Measurements from ENCODE around the gene PDE8B. TPM values are rescaled to one million over a fixed set of nuclear protein-coding genes. Genes with fewer than 3 reads are reported as not detected.

PDE8B gene
- total RNA-seq, 1 donor: not detected

DNA sequence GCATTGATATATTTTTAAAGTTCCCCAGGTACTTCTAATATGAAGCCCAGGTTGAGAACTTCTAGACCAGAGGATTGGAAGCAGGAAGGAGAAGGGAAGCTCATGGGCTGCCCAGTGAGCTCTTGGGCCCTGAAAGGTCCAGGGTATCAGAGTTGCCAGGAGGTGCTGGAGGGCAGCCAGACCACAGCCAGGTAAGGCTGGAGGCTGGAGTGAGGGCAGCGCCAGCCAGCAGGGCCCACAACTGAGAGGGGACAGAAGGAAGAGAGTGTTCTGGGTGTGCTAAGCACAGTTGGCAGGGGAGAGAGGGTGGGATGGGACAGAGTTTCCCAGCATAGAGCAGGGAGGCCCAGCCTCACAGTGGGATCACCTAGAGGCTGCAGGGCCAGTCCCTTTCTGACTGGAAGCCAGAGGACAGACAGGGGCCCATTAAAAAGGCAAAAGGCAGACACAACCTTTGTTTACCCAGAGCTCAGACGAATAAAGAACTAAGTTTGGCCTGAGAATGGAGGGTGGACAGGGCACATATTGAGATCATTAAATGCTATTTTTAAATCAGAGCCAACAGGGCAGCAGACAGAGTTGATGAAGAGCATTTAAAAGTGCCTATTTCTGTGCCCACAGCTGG lies 94.9 kb downstream of the PDE8B start:
- DNase-seq (ENCODE audit: low read depth): no peak
- H3K4me3 ChIP-seq (ENCODE audit: low read depth, low read length): no peak overlapping the region
- TF ChIP-seq, protein P1, sequence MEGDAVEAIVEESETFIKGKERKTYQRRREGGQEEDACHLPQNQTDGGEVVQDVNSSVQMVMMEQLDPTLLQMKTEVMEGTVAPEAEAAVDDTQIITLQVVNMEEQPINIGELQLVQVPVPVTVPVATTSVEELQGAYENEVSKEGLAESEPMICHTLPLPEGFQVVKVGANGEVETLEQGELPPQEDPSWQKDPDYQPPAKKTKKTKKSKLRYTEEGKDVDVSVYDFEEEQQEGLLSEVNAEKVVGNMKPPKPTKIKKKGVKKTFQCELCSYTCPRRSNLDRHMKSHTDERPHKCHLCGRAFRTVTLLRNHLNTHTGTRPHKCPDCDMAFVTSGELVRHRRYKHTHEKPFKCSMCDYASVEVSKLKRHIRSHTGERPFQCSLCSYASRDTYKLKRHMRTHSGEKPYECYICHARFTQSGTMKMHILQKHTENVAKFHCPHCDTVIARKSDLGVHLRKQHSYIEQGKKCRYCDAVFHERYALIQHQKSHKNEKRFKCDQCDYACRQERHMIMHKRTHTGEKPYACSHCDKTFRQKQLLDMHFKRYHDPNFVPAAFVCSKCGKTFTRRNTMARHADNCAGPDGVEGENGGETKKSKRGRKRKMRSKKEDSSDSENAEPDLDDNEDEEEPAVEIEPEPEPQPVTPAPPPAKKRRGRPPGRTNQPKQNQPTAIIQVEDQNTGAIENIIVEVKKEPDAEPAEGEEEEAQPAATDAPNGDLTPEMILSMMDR (IDR thresholded peaks at IDR 0.05; ENCODE audit: insufficient read depth, low read length): no peak

DNA sequence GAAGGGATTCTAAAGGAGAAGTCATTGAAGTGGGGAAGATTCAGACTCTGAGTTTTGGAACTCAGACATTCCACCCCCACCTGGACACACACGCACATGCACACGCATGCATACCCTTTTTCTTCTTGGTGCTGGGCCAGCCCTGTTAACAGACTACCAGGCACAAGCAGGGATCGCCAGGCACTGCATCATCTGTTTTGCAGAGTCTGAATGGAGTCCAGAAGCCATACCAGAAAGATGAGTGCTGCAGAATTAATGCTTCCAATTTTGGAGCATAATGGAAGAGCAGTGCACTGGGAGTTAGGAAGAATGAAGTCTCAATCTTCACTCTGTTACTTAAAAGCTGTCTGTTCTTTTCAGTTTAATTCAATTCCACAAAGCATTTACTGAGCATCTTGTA lies 95.5 kb downstream of the PDE8B start:
- no peak overlapping the region for H3K4me3 ChIP-seq (ENCODE audit: low read depth, low read length)
- TF ChIP-seq, protein P1 (IDR thresholded peaks at IDR 0.05; ENCODE audit: insufficient read depth, low read length): no peak
- peak; percentile 37 for DNase-seq (ENCODE audit: low read depth)

DNA sequence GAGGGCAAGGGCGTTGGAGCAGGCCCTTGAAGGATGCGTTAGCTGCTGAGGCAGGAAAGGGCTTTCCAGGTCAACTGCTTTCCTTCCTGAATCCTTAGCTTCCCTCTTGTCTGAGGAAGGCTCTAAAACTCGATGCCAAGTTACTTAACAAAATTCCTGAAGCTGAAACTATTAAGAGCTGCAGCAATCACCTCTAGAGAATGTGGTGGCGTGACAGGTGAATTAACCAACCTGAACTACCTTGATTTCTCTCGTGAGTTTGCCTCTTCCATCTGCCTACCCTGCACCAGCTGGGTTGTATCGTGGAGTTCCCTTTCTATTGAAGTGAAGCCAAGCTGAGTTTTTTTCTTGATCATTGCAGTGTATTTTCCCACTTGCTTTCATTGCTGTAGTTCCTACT lies 96.1 kb downstream of the PDE8B start:
- no peak overlapping the region for H3K4me3 ChIP-seq (ENCODE audit: low read depth, low read length)
- DNase-seq (ENCODE audit: low read depth): no peak
- TF ChIP-seq, protein P1 (IDR thresholded peaks at IDR 0.05; ENCODE audit: insufficient read depth, low read length): no peak

DNA sequence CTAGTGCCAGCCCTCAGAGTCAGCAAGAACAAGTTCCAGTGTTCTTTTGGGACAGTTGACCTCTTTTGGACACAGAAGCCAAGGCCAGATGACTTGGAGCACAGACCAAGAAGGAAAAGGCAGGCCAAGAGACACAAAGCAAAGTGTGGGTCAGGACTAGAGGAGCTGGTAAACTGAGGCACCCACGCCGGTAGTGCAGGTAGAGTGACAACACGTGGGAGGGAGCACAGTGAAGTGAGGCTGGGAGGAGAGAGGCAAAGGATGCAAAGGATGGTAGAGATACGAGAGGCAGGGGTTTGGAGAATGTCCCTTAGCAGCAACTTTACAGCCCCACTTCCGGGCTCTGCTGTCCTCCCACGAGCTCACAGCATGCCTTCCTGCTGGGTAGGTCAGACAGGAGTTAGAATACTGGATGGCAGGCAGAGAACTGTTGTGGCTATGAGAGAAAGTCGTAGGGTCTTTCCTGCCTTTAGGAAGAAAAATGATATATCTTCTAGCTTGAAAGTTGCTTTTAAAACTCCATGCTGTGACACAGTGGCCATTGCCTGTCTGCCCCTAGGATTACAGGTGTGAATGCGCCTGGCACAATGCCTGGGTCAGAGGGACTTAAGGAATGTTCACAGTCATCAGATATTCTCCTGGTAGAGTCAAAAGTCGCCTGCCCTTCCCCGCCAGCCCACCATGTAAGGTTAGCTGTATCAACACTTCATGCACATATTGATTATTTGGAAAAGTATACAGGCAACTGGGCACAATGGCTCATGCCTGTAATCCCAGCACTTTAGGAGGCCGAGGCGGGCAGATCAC lies 97.9 kb downstream of the PDE8B start:
- H3K4me3 ChIP-seq (ENCODE audit: low read depth, low read length): no peak overlapping the region
- TF ChIP-seq, protein P1 (IDR thresholded peaks at IDR 0.05; ENCODE audit: insufficient read depth, low read length): no peak
- DNase-seq (ENCODE audit: low read depth): no peak

DNA sequence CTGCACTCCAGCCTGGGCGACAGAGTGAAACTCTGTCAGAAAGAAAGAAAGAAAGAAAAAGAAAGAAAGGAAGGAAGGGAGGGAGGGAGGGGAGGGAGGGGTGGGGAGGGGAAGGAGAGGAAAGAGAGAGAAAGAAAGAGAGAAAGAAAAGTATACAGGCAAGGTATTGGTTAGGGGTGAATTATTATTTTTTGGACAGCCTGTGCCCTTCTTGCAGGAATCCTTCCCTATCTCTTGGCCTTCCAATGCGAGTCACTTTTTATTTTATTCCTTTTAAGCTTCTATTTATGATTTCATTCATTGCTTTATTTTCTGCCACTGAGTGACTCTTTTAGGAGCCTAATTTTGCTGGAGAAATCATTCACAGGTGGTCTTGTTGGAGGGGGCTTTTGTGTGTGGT lies 98.7 kb downstream of the PDE8B start:
- TF ChIP-seq, protein P1 (IDR thresholded peaks at IDR 0.05; ENCODE audit: insufficient read depth, low read length): no peak
- no peak for DNase-seq (ENCODE audit: low read depth)
- no peak overlapping the region for H3K4me3 ChIP-seq (ENCODE audit: low read depth, low read length)

DNA sequence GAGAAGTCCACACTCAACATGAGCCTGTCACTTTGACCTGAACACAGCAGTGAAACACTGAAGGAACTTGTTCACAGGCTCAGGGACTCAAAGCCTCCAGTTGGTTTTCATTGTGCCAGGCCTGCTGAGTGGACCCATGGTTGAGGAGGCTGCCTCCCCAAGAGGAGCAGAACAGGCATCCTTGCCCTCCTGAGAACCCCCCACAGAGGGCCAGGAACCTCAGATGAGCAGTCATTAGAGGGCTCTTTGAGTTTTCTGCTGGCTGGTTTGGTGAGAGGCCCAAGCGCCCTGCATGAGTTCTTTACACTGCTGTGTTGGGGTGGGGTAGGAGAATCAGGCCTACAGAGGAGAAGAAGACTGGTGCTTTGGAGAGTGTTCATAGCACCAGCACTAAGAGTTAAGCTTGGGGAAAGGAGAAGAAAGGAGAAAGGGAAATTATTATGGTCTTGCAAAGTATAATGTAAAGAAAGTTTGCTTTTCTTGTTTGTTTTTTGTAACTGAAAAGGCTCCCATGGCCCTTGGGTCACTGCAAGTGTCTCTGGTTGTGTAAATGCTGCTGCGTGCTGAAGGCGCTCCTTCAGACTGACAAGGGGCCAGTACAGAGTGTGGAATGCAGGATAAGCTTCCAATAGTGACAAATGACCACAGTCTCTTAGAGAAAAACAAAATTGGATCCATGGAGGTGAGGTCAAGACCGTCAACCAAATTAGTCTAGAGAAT lies 100.2 kb downstream of the PDE8B start:
- no peak for DNase-seq (ENCODE audit: low read depth)
- TF ChIP-seq, protein P1 (IDR thresholded peaks at IDR 0.05; ENCODE audit: insufficient read depth, low read length): no peak
- no peak overlapping the region for H3K4me3 ChIP-seq (ENCODE audit: low read depth, low read length)

Data from fibroblast of the aortic adventitia (primary cell).